Activated CD8-positive, alpha-beta T cell treated with anti-CD3 and anti-CD28 coated beads for 36 hours (primary cell): ENCODE results near the gene TK2. TPM values are rescaled to one million over a fixed set of nuclear protein-coding genes. Genes with fewer than 3 reads are reported as not detected.

Source experiments
- ATAC-seq: fragments of 200-7000 bp; cut with Tn5 transposase; one replicate; pipeline ENCODE4 v1.10.0; 2021; ENCODE audit warnings: mild to moderate bottlenecking, moderate library complexity
- CTCF ChIA-PET: fragments of 350-600 bp; sonication (Branson Sonifier 250); formaldehyde crosslinking; loops from one replicate; lab custom pipeline; 2021; ENCODE audit warnings: antibody characterized with exemption; lab: Charles Lee
- POLR2A ChIA-PET: fragments of 350-600 bp; sonication (Branson Sonifier 250); formaldehyde crosslinking; loops from one replicate; lab custom pipeline; 2021; ENCODE audit warnings: antibody characterized with exemption; lab: Charles Lee
- DNase-seq: peaks from one replicate; pipeline ENCODE4 v3.0.0-alpha.2; 2020
- H3K27ac Mint-ChIP-seq: one replicate; pipeline ENCODE4 v1.8.0; 2021; ENCODE audit warnings: mild to moderate bottlenecking, mixed read lengths
- H3K27me3 Mint-ChIP-seq: one replicate; pipeline ENCODE4 v1.8.0; 2021; ENCODE audit warnings: mixed read lengths
- H3K36me3 Mint-ChIP-seq: one replicate; pipeline ENCODE4 v1.8.0; 2021; ENCODE audit warnings: low read depth, mixed read lengths
- H3K4me1 Mint-ChIP-seq: one replicate; pipeline ENCODE4 v1.8.0; 2021; ENCODE audit warnings: low read depth, mixed read lengths
- H3K4me3 Mint-ChIP-seq: one replicate; pipeline ENCODE4 v1.8.0; 2021; ENCODE audit warnings: mild to moderate bottlenecking, moderate library complexity, mixed read lengths
- H3K9me3 Mint-ChIP-seq: one replicate; pipeline ENCODE4 v1.8.0; 2021; ENCODE audit warnings: mixed read lengths
- intact Hi-C: fragments of 100-400 bp; cut with micrococcal nuclease; formaldehyde crosslinking; loops from one replicate; pipeline ENCODE4 v1.10.0; 2022
- total RNA-seq, 2 experiments: library from RNA; stranded (reverse); gene quantifications; one replicate each; pipeline ENCODE4 v1.2.3, GENCODE V29; 2021
- TF ChIP-seq, protein P1 (sequence below): fragments of 200-600 bp; IDR thresholded peaks from one replicate; pipeline ENCODE4 v1.8.0; 2022; ENCODE audit warnings: antibody characterized with exemption, mild to moderate bottlenecking

TK2 gene
- total RNA-seq, 2 experiments from 2014 or later, result 3.2 to 4.4 TPM

GRCh38 chr16:66487580-66488275 lies 62.2 kb downstream of the TK2 start:
- DNase-seq (no peak), ATAC-seq (no peak)
- CTCF ChIA-PET, result interaction anchor here (0.9 to 1.8 kb wide), 5 partner anchors 8 to 102 kb away, joined by 3 to 5 read pairs (median 5); no protein-coding TSS in a partner anchor
- TF ChIP-seq, protein P1, sequence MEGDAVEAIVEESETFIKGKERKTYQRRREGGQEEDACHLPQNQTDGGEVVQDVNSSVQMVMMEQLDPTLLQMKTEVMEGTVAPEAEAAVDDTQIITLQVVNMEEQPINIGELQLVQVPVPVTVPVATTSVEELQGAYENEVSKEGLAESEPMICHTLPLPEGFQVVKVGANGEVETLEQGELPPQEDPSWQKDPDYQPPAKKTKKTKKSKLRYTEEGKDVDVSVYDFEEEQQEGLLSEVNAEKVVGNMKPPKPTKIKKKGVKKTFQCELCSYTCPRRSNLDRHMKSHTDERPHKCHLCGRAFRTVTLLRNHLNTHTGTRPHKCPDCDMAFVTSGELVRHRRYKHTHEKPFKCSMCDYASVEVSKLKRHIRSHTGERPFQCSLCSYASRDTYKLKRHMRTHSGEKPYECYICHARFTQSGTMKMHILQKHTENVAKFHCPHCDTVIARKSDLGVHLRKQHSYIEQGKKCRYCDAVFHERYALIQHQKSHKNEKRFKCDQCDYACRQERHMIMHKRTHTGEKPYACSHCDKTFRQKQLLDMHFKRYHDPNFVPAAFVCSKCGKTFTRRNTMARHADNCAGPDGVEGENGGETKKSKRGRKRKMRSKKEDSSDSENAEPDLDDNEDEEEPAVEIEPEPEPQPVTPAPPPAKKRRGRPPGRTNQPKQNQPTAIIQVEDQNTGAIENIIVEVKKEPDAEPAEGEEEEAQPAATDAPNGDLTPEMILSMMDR, result no peak
- intact Hi-C loops, result no loop called here
- Mint-ChIP-seq H3K36me3 (no peaks in the 10 kb centered on the region), H3K27me3 (no peaks in the 10 kb centered on the region), H3K4me3 (no peak overlapping the region), H3K27ac (no peak overlapping the region), H3K4me1 (peaks cover 24% of the 10 kb centered on the region), H3K9me3 (no peaks in the 10 kb centered on the region)
- POLR2A ChIA-PET, result no interaction called here

DNA sequence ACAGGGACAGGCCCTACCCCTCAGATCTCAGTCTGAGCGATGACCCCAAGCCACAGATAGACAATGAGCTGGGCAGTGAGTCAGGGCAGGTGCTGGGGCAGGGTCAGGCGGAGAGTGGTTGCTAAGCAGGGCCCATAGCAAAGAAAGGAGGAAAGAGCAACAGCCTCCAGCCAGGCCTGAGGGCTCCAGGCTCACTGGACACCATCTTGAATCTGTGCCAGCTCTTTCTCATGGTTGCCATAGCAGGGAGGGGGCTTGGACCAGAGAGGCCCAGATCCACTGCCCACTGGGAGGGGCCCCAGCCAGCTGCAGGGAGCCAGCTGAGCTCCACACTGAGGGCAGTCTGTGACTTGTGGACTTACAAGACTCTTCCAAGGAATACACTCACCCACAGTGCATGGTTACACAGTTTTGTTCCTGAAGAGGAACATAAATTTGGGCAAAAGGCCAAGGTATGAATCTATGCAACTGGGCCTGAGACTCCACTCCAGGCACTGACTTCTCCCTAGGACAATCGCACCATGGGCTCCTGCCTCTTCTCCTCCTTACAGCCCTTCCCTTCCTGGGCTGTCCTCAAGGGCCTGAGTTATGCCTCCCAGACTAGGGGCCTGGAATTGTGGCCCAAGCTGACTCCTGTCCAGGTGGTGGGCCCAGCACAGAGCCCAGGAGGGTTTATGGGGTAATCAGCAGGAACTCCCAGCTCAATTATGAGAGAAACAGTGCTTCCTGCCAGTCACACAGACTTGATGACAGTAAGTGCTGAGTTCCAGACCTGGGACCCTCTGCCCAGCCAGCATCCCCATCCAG lies 62.9 kb downstream of the TK2 start:
- TF ChIP-seq, protein P1, result no peak
- ATAC-seq, result no peak
- Mint-ChIP-seq H3K9me3 (no peaks in the 10 kb centered on the region), H3K4me3 (no peak overlapping the region), H3K27me3 (no peaks in the 10 kb centered on the region), H3K27ac (no peak overlapping the region), H3K4me1 (peaks cover 24% of the 10 kb centered on the region), H3K36me3 (no peaks in the 10 kb centered on the region)
- ChIA-PET CTCF (interaction anchor here (0.9 to 1.4 kb wide), 3 partner anchors 79 to 102 kb away, joined by 4 to 5 read pairs (median 5); no protein-coding TSS in a partner anchor), POLR2A (interaction anchor here (0.7 kb wide), 1 partner anchor 78 kb away, joined by 3 read pairs; no protein-coding TSS in a partner anchor)
- DNase-seq, result no peak
- intact Hi-C loops, result no loop called here

DNA sequence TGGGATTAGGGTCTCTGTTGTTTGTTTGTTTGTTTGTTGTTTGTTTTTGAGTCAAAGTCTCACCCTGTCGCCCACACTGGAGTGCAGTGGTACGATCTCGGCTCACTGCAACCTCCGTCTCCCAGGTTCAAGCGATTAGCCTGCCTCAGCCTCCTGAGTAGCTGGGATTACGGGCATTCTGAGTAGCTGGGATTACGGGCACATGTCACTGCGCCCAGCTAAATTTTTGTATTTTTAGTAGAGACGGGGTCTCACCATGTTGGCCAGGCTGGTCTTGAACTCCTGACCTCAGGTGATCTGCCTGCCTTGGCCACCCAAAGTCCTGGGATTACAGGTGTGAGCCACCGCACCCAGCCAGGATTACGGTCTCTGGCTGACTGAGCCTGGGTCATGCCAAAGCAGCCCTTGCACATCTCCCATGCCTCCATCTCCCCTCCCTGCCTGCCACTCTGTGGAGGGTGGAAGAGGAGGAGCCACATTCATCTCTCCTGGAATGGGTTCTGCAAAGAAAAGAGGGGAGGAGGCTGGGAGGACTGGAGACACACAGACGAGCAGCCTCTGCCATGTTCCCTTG lies 63.6 kb downstream of the TK2 start:
- Mint-ChIP-seq H3K4me3 (no peak overlapping the region), H3K27ac (no peak overlapping the region), H3K36me3 (no peaks in the 10 kb centered on the region), H3K4me1 (peaks cover 19% of the 10 kb centered on the region), H3K9me3 (no peaks in the 10 kb centered on the region), H3K27me3 (no peaks in the 10 kb centered on the region)
- TF ChIP-seq, protein P1, result no peak
- intact Hi-C loops, result no loop called here
- ChIA-PET POLR2A (interaction anchor here (0.7 kb wide), 1 partner anchor 79 kb away, joined by 3 read pairs; no protein-coding TSS in a partner anchor), CTCF (interaction anchor here (1.2 to 1.4 kb wide), 2 partner anchors 80 to 103 kb away, joined by 5 read pairs; no protein-coding TSS in a partner anchor)
- ATAC-seq, result no peak
- no peak for DNase-seq

DNA sequence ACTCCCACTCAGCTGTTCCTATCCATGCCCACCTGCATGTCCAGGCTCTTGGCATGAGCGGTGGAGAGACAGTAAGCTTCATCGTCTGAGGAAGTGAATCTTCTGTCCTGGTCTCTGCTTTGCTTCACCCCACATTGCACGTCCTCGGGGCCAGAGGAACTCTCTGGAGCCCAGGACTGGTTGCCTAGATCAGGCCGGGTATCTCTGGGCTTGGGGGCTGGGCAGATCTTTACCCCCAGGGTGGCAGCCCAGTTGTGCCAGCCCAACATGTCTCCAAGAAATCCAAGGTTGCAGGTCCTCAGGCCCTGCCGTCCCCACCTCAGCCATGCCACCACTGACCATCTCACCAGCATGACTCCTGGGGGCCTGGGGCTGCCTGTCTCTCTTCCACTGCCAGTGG lies 64.5 kb downstream of the TK2 start:
- ChIA-PET POLR2A (interaction anchor here (1.0 kb wide), 1 partner anchor 11 kb away, joined by 4 read pairs; no protein-coding TSS in a partner anchor), CTCF (interaction anchor here (0.7 to 13.3 kb wide), 2 partner anchors 37 to 80 kb away, joined by 3 to 158 read pairs; no protein-coding TSS in a partner anchor)
- DNase-seq (no peak), ATAC-seq (no peak)
- H3K4me1 Mint-ChIP-seq, result peaks cover 17% of the 10 kb centered on the region
- no peaks in the 10 kb centered on the region for H3K9me3 Mint-ChIP-seq
- TF ChIP-seq, protein P1, result no peak
- H3K27ac Mint-ChIP-seq, result no peak overlapping the region
- H3K4me3 Mint-ChIP-seq, result no peak overlapping the region
- intact Hi-C loops, result no loop called here
- no peaks in the 10 kb centered on the region for H3K36me3 Mint-ChIP-seq
- no peaks in the 10 kb centered on the region for H3K27me3 Mint-ChIP-seq
